Mesodermal cell (in vitro differentiated cells): ENCODE measurements around the gene MTIF3.
A peak's percentile ranks its signal among the peaks of the same experiment; 100 is the strongest.

Source experiments
- H3K27ac ChIP-seq: 2 replicates; pipeline ENCODE4 v1.7.0; 2013; ENCODE audit warnings: mild to moderate bottlenecking, low read depth, low read length, moderate library complexity; ENCODE audit not compliant: severe bottlenecking
- H3K36me3 ChIP-seq: 2 replicates; pipeline ENCODE4 v1.7.1; 2013; ENCODE audit warnings: mild to moderate bottlenecking, low read length, moderate library complexity; ENCODE audit not compliant: control insufficient read depth, insufficient read depth
- H3K4me1 ChIP-seq: one replicate; pipeline ENCODE4 v1.7.1; 2013; ENCODE audit warnings: mild to moderate bottlenecking, low read length; ENCODE audit not compliant: insufficient read depth, control insufficient read depth, poor library complexity, severe bottlenecking
- H3K4me3 ChIP-seq: 2 replicates; pipeline ENCODE4 v1.7.0; 2013; ENCODE audit warnings: low read length, control low read depth, mild to moderate bottlenecking; ENCODE audit not compliant: insufficient read depth, poor library complexity, severe bottlenecking; ENCODE audit errors: extremely low read depth
- H3K9me3 ChIP-seq: 2 replicates; pipeline ENCODE4 v1.7.1; 2013; ENCODE audit warnings: mild to moderate bottlenecking, low read length, moderate library complexity; ENCODE audit not compliant: control insufficient read depth
- WGBS, 2 experiments: methylation state at CpG; one replicate each; pipeline ENCODE4 v1.1.5; 2013; ENCODE audit warnings: missing lambda C conversion rate in 2 of 2; ENCODE audit not compliant: insufficient coverage in 2 of 2; 5-methylcytosine and 5-hydroxymethylcytosine counted together

Gene MTIF3

GRCh38 chr13:27432180-27432579 lies 18.2 kb downstream of the MTIF3 start:
- peaks cover 93% of the 10 kb centered on the region for H3K36me3 ChIP-seq
- H3K9me3 ChIP-seq: no peaks in the 10 kb centered on the region
- WGBS, 2 experiments: 96 to 100% methylated on average over 2 to 3 of the region's 3 CpGs

DNA sequence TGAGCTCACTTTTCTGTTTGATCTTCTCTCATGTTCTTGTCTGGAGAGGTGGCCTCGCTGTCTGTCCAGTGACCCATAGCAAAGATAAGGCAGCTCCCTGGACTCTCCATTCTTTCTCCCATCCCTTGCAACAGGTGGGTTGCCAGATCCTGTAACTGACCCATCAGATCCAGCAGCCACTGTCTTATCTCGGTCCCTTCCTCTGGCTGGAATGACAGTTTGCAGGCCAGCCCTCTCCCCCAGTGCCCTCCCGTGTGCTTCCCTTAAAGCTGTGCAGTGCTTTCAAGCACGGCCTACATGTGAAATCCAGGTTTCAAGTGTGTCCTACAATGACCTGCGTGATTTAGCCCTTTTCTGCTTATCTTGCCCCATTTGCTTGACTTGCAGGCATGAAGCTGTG lies 22.2 kb downstream of the MTIF3 start:
- H3K36me3 ChIP-seq: peaks cover 58% of the 10 kb centered on the region
- H3K27ac ChIP-seq: no peak overlapping the region
- H3K4me1 ChIP-seq: peaks cover 21% of the 10 kb centered on the region

More at GRCh38 chr13:27432180-27432579, 18.2 kb downstream of the MTIF3 start:
- Histone ChIP-seq H3K27ac (no peak overlapping the region), H3K4me3 (no peak overlapping the region), H3K4me1 (peaks cover 5% of the 10 kb centered on the region)

DNA sequence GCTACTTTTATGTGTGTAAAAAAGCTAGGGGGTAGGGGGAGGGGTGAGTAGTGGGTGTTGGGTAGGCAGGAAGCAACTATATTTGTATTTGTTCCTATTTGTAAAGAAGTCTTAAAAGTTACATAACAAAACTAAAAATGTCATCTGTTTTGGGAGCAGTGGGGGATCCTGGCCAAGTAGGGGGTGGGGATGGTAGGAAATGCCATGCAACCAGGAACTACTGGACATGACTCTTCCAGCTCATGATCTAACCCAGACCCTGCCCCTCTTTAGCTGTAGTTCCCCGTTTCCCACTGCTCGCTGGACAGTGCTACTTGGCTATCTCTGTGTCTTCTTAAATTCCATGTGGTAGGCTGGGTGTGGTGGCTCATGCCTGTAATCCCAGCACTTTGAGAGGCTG lies 22.7 kb downstream of the MTIF3 start:
- Histone ChIP-seq H3K36me3 (peaks cover 53% of the 10 kb centered on the region), H3K4me3 (no peak overlapping the region), H3K27ac (no peak overlapping the region), H3K9me3 (no peaks in the 10 kb centered on the region), H3K4me1 (peaks cover 21% of the 10 kb centered on the region)
- WGBS, 2 experiments: no CpG with 5 or more reads among the region's 2 CpGs

More for the DNA sequence above, 22.2 kb downstream of the MTIF3 start:
- 84 to 94% methylated on average over 5 of the region's 5 CpGs for WGBS, 2 experiments
- Histone ChIP-seq H3K4me3 (no peak overlapping the region), H3K9me3 (no peaks in the 10 kb centered on the region)

DNA sequence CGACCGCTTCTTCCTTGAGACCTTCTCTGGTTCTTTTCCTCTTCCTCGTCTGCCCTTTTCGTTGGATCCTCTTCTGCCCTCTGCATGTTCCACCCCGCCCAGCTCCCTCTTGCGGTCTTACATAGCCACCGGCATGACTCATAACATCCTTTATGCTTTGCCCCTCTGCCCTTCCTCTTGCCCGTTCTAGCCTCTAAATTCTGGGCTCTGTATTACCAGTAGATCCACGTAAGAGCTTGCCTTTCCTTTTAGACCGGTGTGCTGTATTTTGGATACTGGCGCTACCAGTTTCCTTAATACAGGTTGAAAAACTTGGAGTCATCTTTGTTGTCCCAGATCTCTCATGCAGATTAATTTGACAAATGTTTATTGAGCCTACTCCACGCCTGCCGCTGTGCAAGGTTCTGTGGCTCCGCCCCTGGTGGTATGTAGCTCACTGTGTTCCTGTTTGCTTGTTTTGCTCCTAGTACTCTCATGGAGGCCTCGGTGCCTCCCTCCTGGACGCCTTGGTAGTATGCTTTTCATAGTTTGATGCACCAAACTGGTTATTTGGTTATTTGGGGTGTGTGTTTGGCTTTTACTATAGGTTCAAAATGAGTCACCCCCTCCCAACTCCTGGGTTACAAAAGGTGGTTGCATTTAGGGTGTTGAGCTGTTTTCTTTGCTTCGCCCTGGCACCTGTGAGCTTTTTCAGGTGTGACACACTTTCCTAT lies 24.3 kb downstream of the MTIF3 start:
- Histone ChIP-seq H3K4me3 (peak overlapping the region; percentile 68), H3K9me3 (no peaks in the 10 kb centered on the region), H3K36me3 (peaks cover 37% of the 10 kb centered on the region), H3K4me1 (peaks cover 21% of the 10 kb centered on the region), H3K27ac (peak overlapping the region; percentile 0)
- WGBS, 2 experiments: 32 to 39% methylated on average over 14 to 15 of the region's 17 CpGs

DNA sequence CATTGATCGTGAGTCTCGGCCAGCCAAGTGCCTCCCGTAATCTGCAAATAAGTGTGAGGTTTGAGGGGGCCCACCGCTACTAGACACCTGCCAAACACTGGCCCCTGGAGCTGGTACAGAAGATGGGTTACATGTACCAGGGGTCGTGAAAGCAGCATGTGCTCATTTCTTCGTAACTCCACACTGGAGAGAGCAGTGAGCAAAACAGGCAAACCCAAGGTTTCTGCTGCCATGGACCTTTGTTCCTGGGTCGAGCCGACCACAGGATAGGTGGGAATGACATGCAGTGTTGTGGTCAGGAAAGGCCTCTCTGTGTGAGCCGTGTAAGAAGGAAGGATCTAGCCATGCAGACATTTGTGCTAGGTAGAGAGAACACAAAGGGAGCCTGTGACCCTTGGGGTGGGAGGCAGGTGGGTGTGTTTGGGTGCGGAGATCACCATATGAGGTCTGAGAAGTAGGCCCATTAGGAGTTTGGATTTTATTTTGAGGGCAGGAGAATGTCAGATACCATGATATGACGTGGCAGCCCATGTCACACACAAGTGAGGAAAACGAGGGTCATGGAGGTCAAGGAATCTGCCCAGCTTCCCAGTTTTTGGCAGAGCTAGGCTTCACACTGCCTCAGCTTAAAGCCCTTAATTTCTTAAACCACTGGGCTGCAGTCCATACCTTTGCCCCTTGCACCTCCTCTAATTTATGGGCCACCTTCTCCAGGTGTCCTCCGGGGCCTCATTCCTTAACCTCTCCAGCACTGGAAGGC lies 25.0 kb downstream of the MTIF3 start:
- 50 to 58% methylated on average over 9 to 13 of the region's 13 CpGs for WGBS, 2 experiments
- H3K36me3 ChIP-seq: peaks cover 30% of the 10 kb centered on the region
- H3K27ac ChIP-seq: peak overlapping the region; percentile 69
- H3K4me1 ChIP-seq: peaks cover 21% of the 10 kb centered on the region
- H3K4me3 ChIP-seq: peak overlapping the region; percentile 68
- no peaks in the 10 kb centered on the region for H3K9me3 ChIP-seq

DNA sequence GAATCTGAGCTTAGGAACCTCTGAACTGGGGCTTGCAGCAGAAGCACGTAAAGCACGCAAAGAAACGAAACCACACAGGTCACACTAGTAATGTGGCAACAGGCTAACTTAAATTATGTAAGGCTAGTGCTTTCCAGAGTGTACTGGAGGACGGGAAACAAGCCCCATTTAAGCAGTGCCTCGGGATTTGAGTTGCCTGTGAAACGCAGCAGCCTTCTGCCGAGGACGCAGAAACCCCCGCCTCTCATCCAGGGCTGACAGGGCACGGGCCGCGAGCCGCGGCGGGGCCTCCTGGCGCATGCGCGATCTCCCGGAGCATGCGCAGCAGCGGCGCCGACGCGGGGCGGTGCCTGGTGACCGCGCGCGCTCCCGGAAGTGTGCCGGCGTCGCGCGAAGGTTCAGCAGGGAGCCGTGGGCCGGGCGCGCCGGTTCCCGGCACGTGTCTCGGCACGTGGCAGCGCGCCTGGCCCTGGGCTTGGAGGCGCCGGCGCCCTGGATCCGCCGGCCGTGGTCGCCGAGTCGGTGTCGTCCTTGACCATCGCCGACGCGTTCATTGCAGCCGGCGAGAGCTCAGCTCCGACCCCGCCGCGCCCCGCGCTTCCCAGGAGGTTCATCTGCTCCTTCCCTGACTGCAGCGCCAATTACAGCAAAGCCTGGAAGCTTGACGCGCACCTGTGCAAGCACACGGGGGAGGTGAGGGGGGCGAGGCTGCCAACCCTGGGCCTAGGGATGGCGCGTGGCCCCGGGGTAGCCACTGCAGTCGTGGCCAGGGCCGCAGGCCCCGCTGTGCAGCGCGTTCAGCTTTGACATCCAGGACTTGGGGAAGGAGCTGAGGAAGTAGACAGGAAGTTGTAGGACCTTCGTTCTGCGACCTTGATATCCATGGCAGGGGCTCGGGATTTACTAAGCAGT lies 25.9 kb downstream of the MTIF3 start, which contains the start of gene GTF3A:
TSS of gene GTF3A (plus strand) at position 374 of the 912 bp plus-strand sequence.
- H3K36me3 ChIP-seq: peaks cover 22% of the 10 kb centered on the region
- H3K4me3 ChIP-seq: peak within 1 kb of the TSS; percentile 68
- H3K27ac ChIP-seq: peak within 1 kb of the TSS; percentile 69
- 0 to 1% methylated on average over 73 to 74 of the region's 85 CpGs for WGBS, 2 experiments
- H3K4me1 ChIP-seq: peaks cover 21% of the 10 kb centered on the region
- H3K9me3 ChIP-seq: no peaks in the 10 kb centered on the region

DNA sequence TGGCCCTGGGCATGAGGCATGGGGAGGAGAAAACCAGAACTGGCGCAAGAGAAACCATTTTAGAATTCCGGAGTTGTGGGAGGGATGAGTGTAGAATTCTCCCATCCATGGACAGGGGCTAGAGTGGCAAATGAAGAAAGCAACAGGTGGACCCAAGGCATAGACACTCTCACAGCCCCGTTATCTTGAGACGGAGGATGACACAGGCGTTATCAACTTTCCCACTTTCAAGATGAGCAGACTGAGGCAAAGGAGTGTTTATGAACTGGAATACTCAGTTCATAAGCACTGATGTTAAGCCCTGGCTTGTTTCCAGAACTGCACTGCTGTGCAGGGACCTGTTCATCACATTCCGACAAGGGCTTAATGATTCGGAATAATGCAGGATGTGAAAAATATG lies 27.0 kb downstream of the MTIF3 start:
- peaks cover 12% of the 10 kb centered on the region for H3K36me3 ChIP-seq
- H3K4me1 ChIP-seq: peaks cover 21% of the 10 kb centered on the region
- no peak overlapping the region for H3K4me3 ChIP-seq
- no peak overlapping the region for H3K27ac ChIP-seq
- no peaks in the 10 kb centered on the region for H3K9me3 ChIP-seq
- 88 to 92% methylated on average over 5 to 6 of the region's 7 CpGs for WGBS, 2 experiments

GRCh38 chr13:27421101-27421871 lies 29.1 kb downstream of the MTIF3 start:
- Histone ChIP-seq H3K9me3 (no peaks in the 10 kb centered on the region), H3K4me1 (peaks cover 7% of the 10 kb centered on the region), H3K27ac (no peak overlapping the region), H3K36me3 (no peaks in the 10 kb centered on the region), H3K4me3 (no peak overlapping the region)
- 78 to 88% methylated on average over 3 of the region's 8 CpGs for WGBS, 2 experiments

- Histone ChIP-seq H3K27ac (no peak overlapping the region), H3K9me3 (no peaks in the 10 kb centered on the region), H3K4me1 (peaks cover 3% of the 10 kb centered on the region), H3K4me3 (no peak overlapping the region), H3K36me3 (no peaks in the 10 kb centered on the region)
- 100% methylated on average over 1 of the region's 1 CpG for WGBS, 2 experiments
Measured at GRCh38 chr13:27419328-27419727, 31.0 kb downstream of the MTIF3 start.

GRCh38 chr13:27415116-27415515 lies 35.2 kb downstream of the MTIF3 start:
- H3K4me3 ChIP-seq: no peak overlapping the region
- WGBS, 2 experiments: no CpG with 5 or more reads among the region's 1 CpG
- H3K4me1 ChIP-seq: no peaks in the 10 kb centered on the region
- H3K9me3 ChIP-seq: no peaks in the 10 kb centered on the region
- no peak overlapping the region for H3K27ac ChIP-seq
- no peaks in the 10 kb centered on the region for H3K36me3 ChIP-seq
